Measurements from ENCODE around the gene MYBPH. TPM values are rescaled to one million over a fixed set of nuclear protein-coding genes. Genes with fewer than 3 reads are reported as not detected.

Gene MYBPH
- total and polyA plus RNA-seq, 2 donors (not counting 3 experiments of a cell fraction or from before 2014, with no cell fraction given) = not detected

DNA sequence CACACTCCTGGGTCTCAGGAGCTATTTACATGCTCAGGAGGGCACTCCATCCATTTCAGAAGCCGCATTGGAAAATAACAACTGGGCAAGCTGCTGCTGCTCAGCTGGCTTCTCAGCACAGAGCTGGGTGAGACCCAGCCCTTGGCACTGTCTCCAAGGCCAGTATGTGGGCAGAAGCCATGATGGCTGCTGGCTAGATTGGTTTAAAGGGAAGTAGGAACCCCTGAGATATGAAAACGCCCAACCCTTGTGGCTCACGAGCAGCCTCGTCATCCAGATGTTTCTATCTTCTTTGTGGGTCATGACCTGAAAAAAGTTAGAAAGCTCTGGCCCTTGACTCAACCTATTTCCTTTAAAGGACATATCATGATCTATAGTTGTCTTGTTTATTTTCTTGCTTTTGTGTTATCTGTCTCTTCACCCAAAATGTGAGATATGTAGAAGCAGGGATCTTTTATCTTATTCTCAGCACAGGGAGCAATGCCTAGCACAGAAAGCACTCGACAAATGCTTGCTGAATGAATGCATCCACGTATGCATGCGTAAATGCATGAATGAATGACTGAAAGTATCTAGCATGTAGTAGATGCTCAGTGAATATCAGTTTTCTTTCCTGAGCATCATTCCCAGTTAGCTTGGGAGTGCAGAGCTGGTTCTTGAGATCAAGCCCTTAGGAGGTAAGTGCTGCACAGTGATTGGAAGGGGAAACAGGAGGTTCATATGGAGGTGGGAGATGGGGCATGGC lies 11.6 kb downstream of the MYBPH start:
- H3K27me3 ChIP-seq (ENCODE audit: control insufficient read depth in 2 of 2, insufficient read depth in 2 of 2, low read length in 2 of 2) = peaks cover 3 to 14% of the 10 kb centered on the region in 2 experiments
- no peaks in the 10 kb centered on the region for H4K20me1 ChIP-seq (replicated peaks; ENCODE audit: control insufficient read depth, extremely low read depth, insufficient read depth, low read length)
- H3K79me2 ChIP-seq (ENCODE audit: control insufficient read depth, insufficient read depth, low read length) = no peaks in the 10 kb centered on the region
- H2AFZ ChIP-seq (ENCODE audit: low read depth, low read length) = no peak overlapping the region
- CTCF ChIA-PET = interaction anchor here (1.2 to 2.8 kb wide), 2 partner anchors 45 to 52 kb away, joined by 3 to 17 read pairs; no protein-coding TSS in a partner anchor
- no TSS peak for BruUV-seq (replicated peaks)
- no peaks in the 10 kb centered on the region for H3K4me1 ChIP-seq (ENCODE audit: control insufficient read depth, extremely low read depth, insufficient read depth, low read length)
- no peak overlapping the region for H3K4me3 ChIP-seq (replicated peaks in 1 of 3; ENCODE audit: insufficient read depth in 1 of 3, low read depth in 1 of 3, low read length in 3 of 3)
- H3K9ac ChIP-seq (replicated peaks; ENCODE audit: extremely low read depth, insufficient read depth, low read length) = no peak overlapping the region
- dilution Hi-C loops (cut with MboI; ENCODE audit: extremely low pct_ligation_motif_present, low sequenced_read_pairs) (no loop called here), intact Hi-C loops (cut with micrococcal nuclease) (no loop called here)
- DNase-seq (ENCODE audit: low read depth, low spot score) = no peak
- POLR2A ChIA-PET = no interaction called here
- H3K36me3 ChIP-seq (ENCODE audit: control insufficient read depth in 2 of 2, extremely low read depth in 1 of 2, insufficient read depth in 2 of 2, low read length in 2 of 2) = no peaks in the 10 kb centered on the region
- H3K4me2 ChIP-seq (ENCODE audit: insufficient read depth, low read length) = no peak overlapping the region
- no peaks in the 10 kb centered on the region for H3K9me1 ChIP-seq (replicated peaks; ENCODE audit: control insufficient read depth, extremely low read depth, insufficient read depth, low read length)
- no peak overlapping the region for H3K27ac ChIP-seq (ENCODE audit: insufficient read depth, low read depth, low read length)
- TF ChIP-seq, protein P1, sequence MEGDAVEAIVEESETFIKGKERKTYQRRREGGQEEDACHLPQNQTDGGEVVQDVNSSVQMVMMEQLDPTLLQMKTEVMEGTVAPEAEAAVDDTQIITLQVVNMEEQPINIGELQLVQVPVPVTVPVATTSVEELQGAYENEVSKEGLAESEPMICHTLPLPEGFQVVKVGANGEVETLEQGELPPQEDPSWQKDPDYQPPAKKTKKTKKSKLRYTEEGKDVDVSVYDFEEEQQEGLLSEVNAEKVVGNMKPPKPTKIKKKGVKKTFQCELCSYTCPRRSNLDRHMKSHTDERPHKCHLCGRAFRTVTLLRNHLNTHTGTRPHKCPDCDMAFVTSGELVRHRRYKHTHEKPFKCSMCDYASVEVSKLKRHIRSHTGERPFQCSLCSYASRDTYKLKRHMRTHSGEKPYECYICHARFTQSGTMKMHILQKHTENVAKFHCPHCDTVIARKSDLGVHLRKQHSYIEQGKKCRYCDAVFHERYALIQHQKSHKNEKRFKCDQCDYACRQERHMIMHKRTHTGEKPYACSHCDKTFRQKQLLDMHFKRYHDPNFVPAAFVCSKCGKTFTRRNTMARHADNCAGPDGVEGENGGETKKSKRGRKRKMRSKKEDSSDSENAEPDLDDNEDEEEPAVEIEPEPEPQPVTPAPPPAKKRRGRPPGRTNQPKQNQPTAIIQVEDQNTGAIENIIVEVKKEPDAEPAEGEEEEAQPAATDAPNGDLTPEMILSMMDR (IDR thresholded peaks at IDR 0.05; ENCODE audit: extremely low read depth in 1 of 2, insufficient read depth in 1 of 2, low read depth in 1 of 2, low read length in 2 of 2) = no peak
- no peak for TF ChIP-seq GATA2 (IDR thresholded peaks at IDR 0.05; ENCODE audit: insufficient read depth, insufficient read length, low read depth, low read length)
- TF ChIP-seq FOS (IDR thresholded peaks at IDR 0.05; ENCODE audit: borderline replicate concordance, insufficient read depth, low read length) = no peak
- TF ChIP-seq POLR2A (IDR thresholded peaks at IDR 0.05; ENCODE audit: low read depth, low read length) = no peak
- TF ChIP-seq JUN (IDR thresholded peaks at IDR 0.05; ENCODE audit: borderline replicate concordance, insufficient read depth, insufficient read length, low read depth) = no peak
- no peak for TF ChIP-seq MYC (IDR thresholded peaks at IDR 0.05; ENCODE audit: low read depth, low read length)
- FAIRE-seq = no peak
- H3K9me3 ChIP-seq (replicated peaks; ENCODE audit: control insufficient read depth, insufficient read depth, low read length) = no peaks in the 10 kb centered on the region

Measured in endothelial cell of umbilical vein (primary cell).